ENCODE measurements around the gene KLF7.

DNA sequence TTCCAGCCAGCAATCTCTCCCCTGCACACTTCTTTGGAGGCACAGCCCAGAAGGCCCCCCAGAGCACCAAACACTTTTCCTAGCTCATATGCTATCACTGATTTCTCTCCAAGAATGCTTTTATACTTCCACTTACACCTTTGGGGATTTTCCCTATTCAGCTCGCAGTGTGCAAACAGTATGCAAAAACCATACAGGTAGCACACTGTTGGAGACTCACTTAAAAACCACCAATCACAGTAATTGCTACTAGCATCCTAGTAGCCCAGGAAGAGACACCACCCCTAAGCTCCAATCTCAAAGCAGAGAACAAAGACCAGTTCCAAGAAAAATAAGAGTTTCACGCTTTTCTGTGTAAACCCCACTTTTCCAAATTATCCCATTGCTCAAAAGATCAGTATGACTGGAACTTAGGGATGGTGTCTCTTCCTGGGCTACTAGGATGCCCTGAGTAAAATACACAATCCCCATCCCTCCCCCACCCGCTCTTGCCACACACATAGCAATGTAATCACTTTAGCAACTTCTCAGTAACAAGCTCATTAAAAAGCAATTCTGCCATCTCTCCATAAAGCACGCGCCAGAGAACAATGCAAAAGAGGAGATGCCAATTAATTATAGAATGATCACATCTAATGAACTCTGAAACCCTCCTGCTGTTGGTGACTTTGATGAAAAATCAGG is 43.0 kb downstream of the KLF7 start:
- no peak for TF ChIP-seq POLR2A (IDR thresholded peaks at IDR 0.05)
- TF ChIP-seq, protein P1, sequence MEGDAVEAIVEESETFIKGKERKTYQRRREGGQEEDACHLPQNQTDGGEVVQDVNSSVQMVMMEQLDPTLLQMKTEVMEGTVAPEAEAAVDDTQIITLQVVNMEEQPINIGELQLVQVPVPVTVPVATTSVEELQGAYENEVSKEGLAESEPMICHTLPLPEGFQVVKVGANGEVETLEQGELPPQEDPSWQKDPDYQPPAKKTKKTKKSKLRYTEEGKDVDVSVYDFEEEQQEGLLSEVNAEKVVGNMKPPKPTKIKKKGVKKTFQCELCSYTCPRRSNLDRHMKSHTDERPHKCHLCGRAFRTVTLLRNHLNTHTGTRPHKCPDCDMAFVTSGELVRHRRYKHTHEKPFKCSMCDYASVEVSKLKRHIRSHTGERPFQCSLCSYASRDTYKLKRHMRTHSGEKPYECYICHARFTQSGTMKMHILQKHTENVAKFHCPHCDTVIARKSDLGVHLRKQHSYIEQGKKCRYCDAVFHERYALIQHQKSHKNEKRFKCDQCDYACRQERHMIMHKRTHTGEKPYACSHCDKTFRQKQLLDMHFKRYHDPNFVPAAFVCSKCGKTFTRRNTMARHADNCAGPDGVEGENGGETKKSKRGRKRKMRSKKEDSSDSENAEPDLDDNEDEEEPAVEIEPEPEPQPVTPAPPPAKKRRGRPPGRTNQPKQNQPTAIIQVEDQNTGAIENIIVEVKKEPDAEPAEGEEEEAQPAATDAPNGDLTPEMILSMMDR (IDR thresholded peaks at IDR 0.05): no peak
- no peak for TF ChIP-seq EP300 (IDR thresholded peaks at IDR 0.05)
